GM12872 (cell line): ENCODE data around the gene STX17.

Experiments used
- TF ChIP-seq, protein P1 (sequence below): IDR thresholded peaks from 3 replicates; pipeline ENCODE4 v1.5.1; 2011; ENCODE audit warnings: low read depth, mild to moderate bottlenecking, low read length, moderate library complexity; ENCODE audit not compliant: insufficient read depth

Gene STX17

DNA sequence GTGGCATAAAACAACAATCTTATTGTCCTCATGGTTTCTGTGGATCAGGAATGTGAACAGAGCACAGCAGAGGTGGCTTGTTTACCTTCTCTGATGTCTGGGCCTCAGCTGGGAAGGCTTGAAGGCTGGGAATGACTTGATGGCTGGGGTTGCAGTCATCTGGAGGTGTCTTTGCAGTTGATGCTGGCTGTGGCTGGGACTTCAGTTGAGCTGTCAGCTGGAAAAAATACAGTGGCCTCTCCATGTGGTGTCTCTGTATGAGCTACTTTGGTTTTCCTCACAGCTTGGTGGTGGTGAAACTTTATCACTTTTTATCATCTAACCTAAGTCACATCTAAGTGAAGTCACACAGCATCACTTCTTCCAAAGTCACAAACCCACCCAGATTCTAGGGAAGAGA, 24.7 kb upstream of the STX17 start:
- TF ChIP-seq, protein P1, sequence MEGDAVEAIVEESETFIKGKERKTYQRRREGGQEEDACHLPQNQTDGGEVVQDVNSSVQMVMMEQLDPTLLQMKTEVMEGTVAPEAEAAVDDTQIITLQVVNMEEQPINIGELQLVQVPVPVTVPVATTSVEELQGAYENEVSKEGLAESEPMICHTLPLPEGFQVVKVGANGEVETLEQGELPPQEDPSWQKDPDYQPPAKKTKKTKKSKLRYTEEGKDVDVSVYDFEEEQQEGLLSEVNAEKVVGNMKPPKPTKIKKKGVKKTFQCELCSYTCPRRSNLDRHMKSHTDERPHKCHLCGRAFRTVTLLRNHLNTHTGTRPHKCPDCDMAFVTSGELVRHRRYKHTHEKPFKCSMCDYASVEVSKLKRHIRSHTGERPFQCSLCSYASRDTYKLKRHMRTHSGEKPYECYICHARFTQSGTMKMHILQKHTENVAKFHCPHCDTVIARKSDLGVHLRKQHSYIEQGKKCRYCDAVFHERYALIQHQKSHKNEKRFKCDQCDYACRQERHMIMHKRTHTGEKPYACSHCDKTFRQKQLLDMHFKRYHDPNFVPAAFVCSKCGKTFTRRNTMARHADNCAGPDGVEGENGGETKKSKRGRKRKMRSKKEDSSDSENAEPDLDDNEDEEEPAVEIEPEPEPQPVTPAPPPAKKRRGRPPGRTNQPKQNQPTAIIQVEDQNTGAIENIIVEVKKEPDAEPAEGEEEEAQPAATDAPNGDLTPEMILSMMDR, result no peak

DNA sequence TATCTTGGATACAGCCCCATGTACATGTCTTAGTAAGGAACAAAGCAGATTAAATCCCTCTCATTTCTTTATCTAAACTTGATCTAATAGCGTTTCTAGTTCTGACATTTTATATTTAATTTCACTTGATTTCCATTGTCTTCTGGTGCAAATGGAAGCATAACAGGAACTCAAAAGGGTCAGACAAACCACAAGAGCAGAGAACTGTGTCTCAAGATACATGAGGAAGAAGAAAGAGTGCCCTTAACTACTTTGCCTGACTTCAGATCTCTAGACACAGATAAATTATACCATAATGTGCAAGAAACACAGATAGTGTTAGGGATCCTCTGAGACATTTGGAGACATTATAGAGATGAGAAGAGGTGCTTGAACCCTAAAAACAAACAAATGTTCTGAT, 20.7 kb upstream of the STX17 start:
- TF ChIP-seq, protein P1, result no peak

DNA sequence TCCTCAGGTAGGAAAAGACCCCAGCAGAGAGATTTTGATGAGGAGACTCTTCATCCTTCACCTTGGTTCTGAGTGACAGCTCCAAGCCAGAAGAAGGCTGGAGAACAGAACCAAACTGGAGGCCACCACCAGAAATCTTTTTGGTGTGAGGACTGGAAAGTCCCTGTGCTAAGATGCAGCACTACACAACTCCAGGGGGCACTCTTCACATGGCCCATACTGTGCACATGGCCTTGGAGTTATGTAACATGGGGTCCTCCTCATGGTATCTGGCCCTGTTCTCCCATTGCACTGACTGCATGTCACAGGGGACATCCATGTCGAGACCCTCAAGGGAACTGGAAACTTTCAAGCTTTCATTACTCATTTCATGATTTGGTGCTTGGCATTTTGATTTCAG, 17.3 kb upstream of the STX17 start:
- TF ChIP-seq, protein P1, result peak; percentile 31; the same call in 1 of the 3 replicates

DNA sequence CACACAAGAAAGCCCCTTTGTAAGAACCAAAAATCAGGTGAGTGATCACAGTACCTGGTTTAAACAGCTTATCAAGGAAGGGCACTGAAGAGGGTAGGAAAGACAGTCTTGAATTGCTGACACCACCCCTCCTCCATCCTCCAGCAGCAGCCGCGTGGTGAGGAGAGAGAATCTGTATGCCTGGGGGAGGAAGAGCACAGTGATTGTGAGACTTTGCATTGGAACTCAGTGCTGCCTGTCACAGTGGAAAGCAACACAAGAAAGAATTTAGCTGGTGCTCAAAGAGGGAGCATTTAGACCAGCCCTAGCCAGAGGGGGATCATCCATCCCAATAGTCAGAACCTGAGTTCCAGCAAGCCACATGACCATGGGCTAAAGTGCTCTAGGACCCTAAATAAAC, 11.6 kb upstream of the STX17 start:
- TF ChIP-seq, protein P1, result no peak

DNA sequence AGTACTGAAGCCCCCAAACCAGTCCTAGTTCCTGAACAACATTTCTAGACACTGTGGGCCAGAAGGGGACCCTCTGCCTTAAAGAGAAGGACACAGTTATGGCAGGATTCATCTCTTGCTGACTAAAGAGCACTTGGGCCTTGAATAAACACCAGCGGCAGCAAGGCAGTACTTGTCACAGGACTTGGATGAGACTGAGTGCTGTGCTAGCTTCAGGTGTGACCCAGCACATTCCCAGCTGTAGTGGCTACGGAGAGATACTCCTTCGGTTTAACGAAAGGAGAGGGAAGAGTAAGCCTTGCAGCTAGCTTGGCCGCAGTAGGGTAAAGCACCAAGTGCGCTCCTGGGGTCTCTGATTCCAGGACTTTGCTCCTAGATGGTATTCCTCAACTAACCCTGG, 10.9 kb upstream of the STX17 start:
- TF ChIP-seq, protein P1, result no peak

DNA sequence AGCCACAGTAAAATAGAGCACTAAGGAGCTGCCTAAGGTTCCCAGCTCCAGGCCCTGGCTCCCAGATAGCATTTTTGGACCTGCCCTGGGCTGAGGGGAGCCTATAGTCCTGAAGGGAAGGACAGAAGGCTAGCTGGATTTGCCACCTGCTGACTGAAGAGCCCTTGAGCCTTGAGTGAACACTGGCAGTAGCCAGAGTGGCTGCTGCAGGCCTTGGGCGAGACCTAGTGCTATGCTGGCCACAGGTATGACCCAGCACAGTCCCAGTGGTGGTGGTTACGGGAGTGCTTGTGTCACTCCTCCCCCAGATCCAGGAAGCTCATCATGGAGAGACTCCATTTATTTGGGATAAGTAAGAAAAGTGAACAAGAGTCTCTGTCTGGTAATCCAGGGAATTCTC, 10.3 kb upstream of the STX17 start:
- TF ChIP-seq, protein P1, result no peak

DNA sequence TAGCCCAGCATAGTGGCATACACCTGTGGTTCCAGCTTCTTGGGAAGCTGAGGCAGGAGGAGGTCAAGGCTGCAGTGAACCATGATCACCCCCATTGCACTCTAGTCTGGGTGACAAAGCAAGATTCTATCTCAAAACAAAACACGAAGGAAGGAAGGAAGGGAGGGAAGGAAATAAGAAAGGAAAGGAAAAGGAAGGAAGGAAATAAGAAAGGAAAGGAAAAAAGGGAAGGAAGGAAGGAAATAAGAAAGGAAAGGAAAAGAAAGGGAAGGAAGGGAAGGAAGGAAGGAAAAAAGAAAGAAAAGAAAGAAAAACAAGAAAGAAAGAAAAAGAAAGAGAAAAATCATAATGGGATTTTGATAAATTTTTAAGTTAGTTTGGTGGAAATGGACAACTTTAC, 3.1 kb upstream of the STX17 start:
- TF ChIP-seq, protein P1, result no peak
